ENCODE data around the gene SNX5. TPM values are rescaled to one million over a fixed set of nuclear protein-coding genes. Genes with fewer than 3 reads are reported as not detected.
A peak's percentile ranks its signal among the peaks of the same experiment; 100 is the strongest.

Gene SNX5
- total and polyA plus RNA-seq, 2 of the 13 experiments (the other 11 are each of a cell fraction or from before 2014, with no cell fraction given), result 664 to 1,040 TPM

DNA sequence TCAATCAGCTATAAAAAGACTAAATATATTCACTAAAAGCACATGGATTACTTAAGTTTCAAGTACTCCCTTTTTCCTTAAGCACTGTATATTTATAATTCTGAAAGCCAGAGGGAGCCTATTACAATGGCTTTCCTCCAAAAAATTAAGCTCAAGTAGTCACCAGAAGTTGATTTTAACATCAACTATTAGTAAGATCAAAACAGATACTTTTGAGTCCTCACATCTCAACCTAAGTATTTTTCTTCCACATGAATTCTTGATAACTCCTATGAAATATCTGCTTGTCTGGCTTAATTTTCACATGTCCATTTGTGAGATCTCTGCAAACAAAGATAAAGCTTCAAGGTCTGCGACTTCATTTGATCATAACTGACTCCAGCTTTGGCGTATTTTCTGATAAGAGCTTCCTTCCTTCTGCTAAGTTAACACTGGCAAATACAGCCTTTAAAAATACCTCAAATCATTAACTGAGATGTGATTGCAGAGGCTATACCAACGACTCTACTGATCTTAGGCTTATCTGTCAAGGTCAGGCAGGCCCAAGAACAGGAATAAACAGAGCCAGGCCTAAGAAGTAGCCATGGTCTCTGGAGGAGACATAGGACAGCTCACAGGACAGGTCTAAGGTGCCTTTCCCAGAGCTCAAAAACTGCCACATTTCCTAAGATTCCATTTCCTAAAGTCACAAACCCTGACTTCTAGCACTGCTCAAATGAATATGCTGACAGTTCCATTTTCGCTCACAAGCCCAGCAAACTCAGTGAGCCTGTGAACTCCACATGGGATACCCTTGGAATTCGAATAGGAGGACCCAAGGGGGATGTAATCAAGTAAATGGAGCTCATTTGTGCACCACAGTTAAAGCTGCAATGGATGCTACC lies 10.0 kb downstream of the SNX5 start (continued):
- TF ChIP-seq, protein P1, sequence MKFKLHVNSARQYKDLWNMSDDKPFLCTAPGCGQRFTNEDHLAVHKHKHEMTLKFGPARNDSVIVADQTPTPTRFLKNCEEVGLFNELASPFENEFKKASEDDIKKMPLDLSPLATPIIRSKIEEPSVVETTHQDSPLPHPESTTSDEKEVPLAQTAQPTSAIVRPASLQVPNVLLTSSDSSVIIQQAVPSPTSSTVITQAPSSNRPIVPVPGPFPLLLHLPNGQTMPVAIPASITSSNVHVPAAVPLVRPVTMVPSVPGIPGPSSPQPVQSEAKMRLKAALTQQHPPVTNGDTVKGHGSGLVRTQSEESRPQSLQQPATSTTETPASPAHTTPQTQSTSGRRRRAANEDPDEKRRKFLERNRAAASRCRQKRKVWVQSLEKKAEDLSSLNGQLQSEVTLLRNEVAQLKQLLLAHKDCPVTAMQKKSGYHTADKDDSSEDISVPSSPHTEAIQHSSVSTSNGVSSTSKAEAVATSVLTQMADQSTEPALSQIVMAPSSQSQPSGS (CRISPR knock-in tag; IDR thresholded peaks at IDR 0.05), result peak; percentile 67
- TF ChIP-seq HNF4A (CRISPR knock-in tag; IDR thresholded peaks at IDR 0.05) (peak; percentile 72), IKZF4 (CRISPR knock-in tag; IDR thresholded peaks at IDR 0.05; ENCODE audit: borderline replicate concordance, low read depth, not compliant biosample characterization) (no peak), ZNF792 (CRISPR knock-in tag; IDR thresholded peaks at IDR 0.05) (0 out of 2 replicates have a peak, but pooled peaks have one; percentile 48), ZBTB7B (CRISPR knock-in tag; IDR thresholded peaks at IDR 0.05) (peak; percentile 68; the same call in 1 of the 2 replicates), FOSL2 (CRISPR knock-in tag; IDR thresholded peaks at IDR 0.05) (0 out of 2 replicates have a peak, but pooled peaks have one; percentile 28), HDAC2 (CRISPR knock-in tag; IDR thresholded peaks at IDR 0.05) (peak; percentile 83; the same call in 1 of the 2 replicates), RFXAP (CRISPR knock-in tag; IDR thresholded peaks at IDR 0.05; ENCODE audit: borderline replicate concordance) (0 out of 2 replicates have a peak, but pooled peaks have one; percentile 39), PHB2 (IDR thresholded peaks at IDR 0.05; ENCODE audit: partially characterized antibody) (no peak), MIXL1 (CRISPR knock-in tag; IDR thresholded peaks at IDR 0.05) (peak; percentile 79; the same call in 1 of the 2 replicates), ELF3 (CRISPR knock-in tag; IDR thresholded peaks at IDR 0.05) (0 out of 2 replicates have a peak, but pooled peaks have one; percentile 48), GATA4 (IDR thresholded peaks at IDR 0.05; ENCODE audit: borderline replicate concordance, low read depth) (peak; percentile 94; the same call in 1 of the 2 replicates), REPIN1 (CRISPR knock-in tag; IDR thresholded peaks at IDR 0.05; ENCODE audit: borderline replicate concordance, low read depth) (peak; percentile 21; the same call in 1 of the 2 replicates), GATAD2A (CRISPR knock-in tag; IDR thresholded peaks at IDR 0.05) (peak; percentile 74), ZSCAN9 (CRISPR knock-in tag; IDR thresholded peaks at IDR 0.05; ENCODE audit: borderline replicate concordance) (peak; percentile 50; the same call in 1 of the 2 replicates), SETDB1 (CRISPR knock-in tag; IDR thresholded peaks at IDR 0.05; ENCODE audit: borderline replicate concordance) (no peak)
- TF ChIP-seq, protein P2, sequence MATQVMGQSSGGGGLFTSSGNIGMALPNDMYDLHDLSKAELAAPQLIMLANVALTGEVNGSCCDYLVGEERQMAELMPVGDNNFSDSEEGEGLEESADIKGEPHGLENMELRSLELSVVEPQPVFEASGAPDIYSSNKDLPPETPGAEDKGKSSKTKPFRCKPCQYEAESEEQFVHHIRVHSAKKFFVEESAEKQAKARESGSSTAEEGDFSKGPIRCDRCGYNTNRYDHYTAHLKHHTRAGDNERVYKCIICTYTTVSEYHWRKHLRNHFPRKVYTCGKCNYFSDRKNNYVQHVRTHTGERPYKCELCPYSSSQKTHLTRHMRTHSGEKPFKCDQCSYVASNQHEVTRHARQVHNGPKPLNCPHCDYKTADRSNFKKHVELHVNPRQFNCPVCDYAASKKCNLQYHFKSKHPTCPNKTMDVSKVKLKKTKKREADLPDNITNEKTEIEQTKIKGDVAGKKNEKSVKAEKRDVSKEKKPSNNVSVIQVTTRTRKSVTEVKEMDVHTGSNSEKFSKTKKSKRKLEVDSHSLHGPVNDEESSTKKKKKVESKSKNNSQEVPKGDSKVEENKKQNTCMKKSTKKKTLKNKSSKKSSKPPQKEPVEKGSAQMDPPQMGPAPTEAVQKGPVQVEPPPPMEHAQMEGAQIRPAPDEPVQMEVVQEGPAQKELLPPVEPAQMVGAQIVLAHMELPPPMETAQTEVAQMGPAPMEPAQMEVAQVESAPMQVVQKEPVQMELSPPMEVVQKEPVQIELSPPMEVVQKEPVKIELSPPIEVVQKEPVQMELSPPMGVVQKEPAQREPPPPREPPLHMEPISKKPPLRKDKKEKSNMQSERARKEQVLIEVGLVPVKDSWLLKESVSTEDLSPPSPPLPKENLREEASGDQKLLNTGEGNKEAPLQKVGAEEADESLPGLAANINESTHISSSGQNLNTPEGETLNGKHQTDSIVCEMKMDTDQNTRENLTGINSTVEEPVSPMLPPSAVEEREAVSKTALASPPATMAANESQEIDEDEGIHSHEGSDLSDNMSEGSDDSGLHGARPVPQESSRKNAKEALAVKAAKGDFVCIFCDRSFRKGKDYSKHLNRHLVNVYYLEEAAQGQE (IDR thresholded peaks at IDR 0.05; ENCODE audit: borderline replicate concordance in 1 of 2, low read depth in 1 of 2, low read length in 2 of 2), result peak in 1 of 2 experiments; percentile 39; a peak in 1 of 4 replicates
- TF ChIP-seq, protein P3, sequence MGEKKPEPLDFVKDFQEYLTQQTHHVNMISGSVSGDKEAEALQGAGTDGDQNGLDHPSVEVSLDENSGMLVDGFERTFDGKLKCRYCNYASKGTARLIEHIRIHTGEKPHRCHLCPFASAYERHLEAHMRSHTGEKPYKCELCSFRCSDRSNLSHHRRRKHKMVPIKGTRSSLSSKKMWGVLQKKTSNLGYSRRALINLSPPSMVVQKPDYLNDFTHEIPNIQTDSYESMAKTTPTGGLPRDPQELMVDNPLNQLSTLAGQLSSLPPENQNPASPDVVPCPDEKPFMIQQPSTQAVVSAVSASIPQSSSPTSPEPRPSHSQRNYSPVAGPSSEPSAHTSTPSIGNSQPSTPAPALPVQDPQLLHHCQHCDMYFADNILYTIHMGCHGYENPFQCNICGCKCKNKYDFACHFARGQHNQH (CRISPR knock-in tag; IDR thresholded peaks at IDR 0.05), result peak; percentile 43; the same call in 1 of the 2 replicates
- TF ChIP-seq, protein P4, sequence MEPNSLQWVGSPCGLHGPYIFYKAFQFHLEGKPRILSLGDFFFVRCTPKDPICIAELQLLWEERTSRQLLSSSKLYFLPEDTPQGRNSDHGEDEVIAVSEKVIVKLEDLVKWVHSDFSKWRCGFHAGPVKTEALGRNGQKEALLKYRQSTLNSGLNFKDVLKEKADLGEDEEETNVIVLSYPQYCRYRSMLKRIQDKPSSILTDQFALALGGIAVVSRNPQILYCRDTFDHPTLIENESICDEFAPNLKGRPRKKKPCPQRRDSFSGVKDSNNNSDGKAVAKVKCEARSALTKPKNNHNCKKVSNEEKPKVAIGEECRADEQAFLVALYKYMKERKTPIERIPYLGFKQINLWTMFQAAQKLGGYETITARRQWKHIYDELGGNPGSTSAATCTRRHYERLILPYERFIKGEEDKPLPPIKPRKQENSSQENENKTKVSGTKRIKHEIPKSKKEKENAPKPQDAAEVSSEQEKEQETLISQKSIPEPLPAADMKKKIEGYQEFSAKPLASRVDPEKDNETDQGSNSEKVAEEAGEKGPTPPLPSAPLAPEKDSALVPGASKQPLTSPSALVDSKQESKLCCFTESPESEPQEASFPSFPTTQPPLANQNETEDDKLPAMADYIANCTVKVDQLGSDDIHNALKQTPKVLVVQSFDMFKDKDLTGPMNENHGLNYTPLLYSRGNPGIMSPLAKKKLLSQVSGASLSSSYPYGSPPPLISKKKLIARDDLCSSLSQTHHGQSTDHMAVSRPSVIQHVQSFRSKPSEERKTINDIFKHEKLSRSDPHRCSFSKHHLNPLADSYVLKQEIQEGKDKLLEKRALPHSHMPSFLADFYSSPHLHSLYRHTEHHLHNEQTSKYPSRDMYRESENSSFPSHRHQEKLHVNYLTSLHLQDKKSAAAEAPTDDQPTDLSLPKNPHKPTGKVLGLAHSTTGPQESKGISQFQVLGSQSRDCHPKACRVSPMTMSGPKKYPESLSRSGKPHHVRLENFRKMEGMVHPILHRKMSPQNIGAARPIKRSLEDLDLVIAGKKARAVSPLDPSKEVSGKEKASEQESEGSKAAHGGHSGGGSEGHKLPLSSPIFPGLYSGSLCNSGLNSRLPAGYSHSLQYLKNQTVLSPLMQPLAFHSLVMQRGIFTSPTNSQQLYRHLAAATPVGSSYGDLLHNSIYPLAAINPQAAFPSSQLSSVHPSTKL (CRISPR knock-in tag; IDR thresholded peaks at IDR 0.05), result peak; percentile 84
